BLaER1 (cell line): ENCODE results near the gene PLEKHH1.

Experiments
- H3K27ac ChIP-seq: shearing (Covaris generic); formaldehyde crosslinking; 2 replicates; pipeline ENCODE4 v1.8.1; 2022
- H3K27me3 ChIP-seq: shearing (Covaris generic); formaldehyde crosslinking; 2 replicates; pipeline ENCODE4 v1.8.1; 2022
- H3K36me3 ChIP-seq: shearing (Covaris generic); formaldehyde crosslinking; 2 replicates; pipeline ENCODE4 v1.8.1; 2022
- H3K4me1 ChIP-seq: shearing (Covaris generic); formaldehyde crosslinking; 2 replicates; pipeline ENCODE4 v1.8.1; 2022
- H3K4me2 ChIP-seq: shearing (Covaris generic); formaldehyde crosslinking; 2 replicates; pipeline ENCODE4 v1.8.1; 2022
- H3K4me3 ChIP-seq: shearing (Covaris generic); formaldehyde crosslinking; 2 replicates; pipeline ENCODE4 v1.8.1; 2022
- H3K9ac ChIP-seq: shearing (Covaris generic); formaldehyde crosslinking; 2 replicates; pipeline ENCODE4 v1.8.1; 2022
- H3K9me3 ChIP-seq: shearing (Covaris generic); formaldehyde crosslinking; 2 replicates; pipeline ENCODE4 v1.8.1; 2022
- H4K20me1 ChIP-seq: shearing (Covaris generic); formaldehyde crosslinking; 2 replicates; pipeline ENCODE4 v1.8.1; 2022
- Cebpa-rat ChIP-seq: shearing (Covaris generic); IDR thresholded peaks from 2 replicates; pipeline ENCODE4 v1.8.1; 2022

The PLEKHH1 gene

DNA sequence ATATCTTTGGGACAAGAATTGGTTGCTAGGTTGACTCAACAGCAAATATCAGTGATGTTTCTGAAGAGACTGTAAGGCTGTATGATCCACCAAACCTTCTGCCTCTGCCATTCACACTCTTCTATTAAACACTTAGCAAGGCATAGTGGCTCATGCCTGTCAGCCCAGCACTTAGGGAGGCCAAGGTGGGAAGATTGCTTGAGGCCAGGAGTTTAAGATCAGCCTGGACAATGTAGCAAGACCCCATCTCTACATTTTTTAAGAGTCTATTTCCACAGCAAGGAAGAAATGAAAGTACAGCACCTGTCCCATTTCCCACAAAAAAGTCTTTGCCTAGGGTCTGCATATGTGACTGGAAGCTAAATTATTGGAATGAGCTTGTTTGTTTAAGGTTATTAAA, 94.4 kb downstream of the PLEKHH1 start:
- TF ChIP-seq Cebpa-rat: no peak
- H4K20me1 ChIP-seq: no peaks in the 10 kb centered on the region
- no peak overlapping the region for H3K9ac ChIP-seq
- no peak overlapping the region for H3K4me2 ChIP-seq
- H3K27me3 ChIP-seq: no peaks in the 10 kb centered on the region
- H3K36me3 ChIP-seq: no peaks in the 10 kb centered on the region
- no peak overlapping the region for H3K4me3 ChIP-seq
- peaks cover 10% of the 10 kb centered on the region for H3K4me1 ChIP-seq
- H3K27ac ChIP-seq: no peak overlapping the region
- no peaks in the 10 kb centered on the region for H3K9me3 ChIP-seq

GRCh38 chr14:67630186-67630585, 97.1 kb downstream of the PLEKHH1 start:
- Histone ChIP-seq H3K4me1 (no peaks in the 10 kb centered on the region), H3K27ac (no peak overlapping the region), H3K27me3 (no peaks in the 10 kb centered on the region), H3K9ac (no peak overlapping the region), H3K4me3 (no peak overlapping the region), H3K4me2 (no peak overlapping the region), H3K36me3 (no peaks in the 10 kb centered on the region), H4K20me1 (no peaks in the 10 kb centered on the region), H3K9me3 (no peaks in the 10 kb centered on the region)
- no peak for TF ChIP-seq Cebpa-rat

DNA sequence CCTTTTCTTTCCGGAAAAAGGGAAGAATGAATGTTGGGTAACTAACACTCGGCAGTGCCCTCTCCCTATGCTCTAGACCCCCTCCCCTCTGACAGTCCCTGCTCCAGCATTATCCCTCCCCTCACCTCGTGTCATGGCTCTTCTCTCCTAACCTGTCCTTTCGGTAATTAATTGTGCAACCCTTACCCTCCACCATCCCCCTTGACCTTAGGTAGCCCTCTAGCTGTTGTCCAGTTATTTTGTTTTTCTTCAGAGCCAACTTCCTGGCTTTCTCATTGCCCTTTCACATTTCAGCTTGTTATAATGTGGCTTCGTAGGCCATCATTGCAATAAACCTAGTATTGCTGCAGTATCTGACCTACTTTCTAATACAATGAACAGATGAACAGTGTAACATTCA, 97.8 kb downstream of the PLEKHH1 start:
- Histone ChIP-seq H3K4me3 (no peak overlapping the region), H3K9me3 (no peaks in the 10 kb centered on the region), H3K36me3 (no peaks in the 10 kb centered on the region), H4K20me1 (no peaks in the 10 kb centered on the region), H3K9ac (no peak overlapping the region), H3K4me2 (no peak overlapping the region), H3K27me3 (no peaks in the 10 kb centered on the region), H3K4me1 (no peaks in the 10 kb centered on the region), H3K27ac (no peak overlapping the region)
- no peak for TF ChIP-seq Cebpa-rat

GRCh38 chr14:67633451-67634147, 100.5 kb downstream of the PLEKHH1 start:
- H4K20me1 ChIP-seq: no peaks in the 10 kb centered on the region
- H3K36me3 ChIP-seq: no peaks in the 10 kb centered on the region
- no peaks in the 10 kb centered on the region for H3K4me1 ChIP-seq
- H3K9me3 ChIP-seq: no peaks in the 10 kb centered on the region
- H3K9ac ChIP-seq: no peak overlapping the region
- TF ChIP-seq Cebpa-rat: no peak
- H3K27me3 ChIP-seq: no peaks in the 10 kb centered on the region
- H3K4me3 ChIP-seq: no peak overlapping the region
- no peak overlapping the region for H3K4me2 ChIP-seq
- no peak overlapping the region for H3K27ac ChIP-seq

GRCh38 chr14:67636361-67636919, 103.3 kb downstream of the PLEKHH1 start:
- Histone ChIP-seq H3K4me1 (no peaks in the 10 kb centered on the region), H3K27me3 (no peaks in the 10 kb centered on the region), H3K4me3 (no peak overlapping the region), H3K4me2 (no peak overlapping the region), H3K9me3 (no peaks in the 10 kb centered on the region), H3K27ac (no peak overlapping the region), H3K9ac (no peak overlapping the region), H4K20me1 (no peaks in the 10 kb centered on the region), H3K36me3 (no peaks in the 10 kb centered on the region)
- TF ChIP-seq Cebpa-rat: no peak

GRCh38 chr14:67638642-67639041, 105.6 kb downstream of the PLEKHH1 start:
- no peaks in the 10 kb centered on the region for H3K4me1 ChIP-seq
- no peak for TF ChIP-seq Cebpa-rat
- H3K9me3 ChIP-seq: no peaks in the 10 kb centered on the region
- H3K9ac ChIP-seq: no peak overlapping the region
- H3K36me3 ChIP-seq: no peaks in the 10 kb centered on the region
- no peak overlapping the region for H3K27ac ChIP-seq
- H3K4me3 ChIP-seq: no peak overlapping the region
- H4K20me1 ChIP-seq: no peaks in the 10 kb centered on the region
- H3K4me2 ChIP-seq: no peak overlapping the region
- no peaks in the 10 kb centered on the region for H3K27me3 ChIP-seq
